CD4-positive, alpha-beta T cell (primary cell): Measurements from ENCODE around the gene HDAC9. TPM values are rescaled to one million over a fixed set of nuclear protein-coding genes. Genes with fewer than 3 reads are reported as not detected.

Experiments
- ATAC-seq: fragments of 200-7000 bp; cut with Tn5 transposase; one replicate; pipeline ENCODE4 v1.10.0; 2022; ENCODE audit warnings: mild to moderate bottlenecking; ENCODE audit not compliant: poor library complexity
- CTCF ChIA-PET: fragments of 350-600 bp; sonication (Branson Sonifier 250); formaldehyde crosslinking; loops from one replicate; lab custom pipeline; 2021; ENCODE audit warnings: antibody characterized with exemption, inconsistent platforms; lab: Charles Lee
- POLR2A ChIA-PET: fragments of 350-600 bp; sonication (Branson Sonifier 250); formaldehyde crosslinking; loops from one replicate; lab custom pipeline; 2021; ENCODE audit warnings: antibody characterized with exemption, inconsistent platforms; lab: Charles Lee
- DNase-seq, 14 experiments: peaks; one replicate each; pipeline ENCODE4 v3.0.0-alpha.2; 2013 to 2020; ENCODE audit warnings: mixed read lengths in 2 of 14
- H3K27ac ChIP-seq, 2 donors: one replicate each; pipeline versions ENCODE4 v1.5.1 to v1.7.0; 2013; ENCODE audit warnings: low read length in 2 of 2, low read depth in 1 of 2, mild to moderate bottlenecking in 1 of 2
- H3K27me3 ChIP-seq, 2 experiments: 1 replicate in 1 of 2; 2 replicates in 1 of 2; pipeline versions ENCODE4 v1.6.1 to v1.7.0; 2013; ENCODE audit warnings: low read length in 2 of 2, control low read depth in 1 of 2, mild to moderate bottlenecking in 1 of 2, moderate library complexity in 1 of 2; ENCODE audit not compliant: insufficient read depth in 2 of 2, control insufficient read depth in 1 of 2
- H3K36me3 ChIP-seq: one replicate; pipeline ENCODE4 v1.6.1; 2013; ENCODE audit warnings: low read length, control low read depth; ENCODE audit not compliant: insufficient read depth
- H3K4me1 ChIP-seq: one replicate; pipeline ENCODE4 v1.6.1; 2013; ENCODE audit warnings: low read length, control low read depth; ENCODE audit not compliant: insufficient read depth
- H3K4me3 ChIP-seq: one replicate; pipeline ENCODE4 v1.5.1; 2013; ENCODE audit warnings: mild to moderate bottlenecking, low read length, moderate library complexity
- H3K9me3 ChIP-seq, 2 experiments: 1 replicate in 1 of 2; 2 replicates in 1 of 2; pipeline versions ENCODE4 v1.6.1 to v1.7.0; 2013; ENCODE audit warnings: low read length in 2 of 2, mild to moderate bottlenecking in 2 of 2, control low read depth in 1 of 2, moderate library complexity in 1 of 2; ENCODE audit not compliant: control insufficient read depth in 1 of 2, insufficient read depth in 1 of 2
- H3K27ac Mint-ChIP-seq: one replicate; pipeline ENCODE4 v1.8.0; 2020; ENCODE audit warnings: mixed read lengths
- H3K27me3 Mint-ChIP-seq: one replicate; pipeline ENCODE4 v1.8.0; 2021; ENCODE audit warnings: mixed read lengths
- H3K36me3 Mint-ChIP-seq: one replicate; pipeline ENCODE4 v1.8.0; 2021; ENCODE audit warnings: low read depth, mixed read lengths
- H3K4me1 Mint-ChIP-seq: one replicate; pipeline ENCODE4 v1.8.0; 2021; ENCODE audit warnings: low read depth, mixed read lengths
- H3K4me3 Mint-ChIP-seq: one replicate; pipeline ENCODE4 v1.8.0; 2020; ENCODE audit warnings: mild to moderate bottlenecking, mixed read lengths
- H3K9me3 Mint-ChIP-seq: one replicate; pipeline ENCODE4 v1.8.0; 2020; ENCODE audit warnings: mixed read lengths
- intact Hi-C, 2 experiments: fragments of 100-400 bp; cut with DNase I in 1 of 2; cut with micrococcal nuclease in 1 of 2; formaldehyde crosslinking; loops; one replicate each; pipeline versions ENCODE4 v1.15.1 to v1.9.0; 2023 to 2025; cut with DNase I, micrococcal nuclease
- total RNA-seq, 174 experiments: library from RNA in 2 of 174; stranded (reverse) in 2 of 174; gene quantifications; one replicate each; pipeline ENCODE4 v1.2.3 and lab custom pipeline; 2021 to 2026
- TF ChIP-seq, protein P1 (sequence below): fragments of 200-600 bp; IDR thresholded peaks from one replicate; pipeline ENCODE4 v1.8.0; 2022; ENCODE audit warnings: antibody characterized with exemption, mild to moderate bottlenecking

HDAC9 gene
- total RNA-seq, 2 experiments from 2014 or later, result 0.73 to 1.2 TPM

DNA sequence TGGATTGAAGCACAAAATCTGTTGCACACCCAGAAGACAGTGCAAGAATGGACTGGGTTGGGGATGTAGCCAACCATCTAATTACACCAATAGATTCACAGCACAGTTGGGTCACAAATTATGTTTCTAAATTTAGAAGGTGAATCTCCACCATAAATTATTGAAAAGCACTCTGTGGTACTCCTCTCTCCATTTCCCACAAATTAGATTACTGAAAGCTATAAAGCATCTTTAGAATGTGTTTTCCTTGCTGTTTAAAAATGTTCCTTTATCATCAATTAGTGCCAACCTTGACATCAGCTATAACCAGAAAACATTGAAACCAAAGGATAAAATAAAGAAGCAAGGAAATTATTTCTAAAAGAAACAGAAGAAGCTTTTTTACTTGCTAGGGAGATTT is 39.9 kb upstream of the HDAC9 start:
- Mint-ChIP-seq H3K4me1 (peaks cover 5% of the 10 kb centered on the region), H3K27ac (no peak overlapping the region), H3K4me3 (no peak overlapping the region), H3K9me3 (peaks cover 4% of the 10 kb centered on the region), H3K27me3 (no peaks in the 10 kb centered on the region), H3K36me3 (no peaks in the 10 kb centered on the region)
- CTCF ChIA-PET, result no interaction called here
- intact Hi-C loops, result no loop called here
- Histone ChIP-seq H3K4me3 (no peak overlapping the region), H3K27me3 (no peaks in the 10 kb centered on the region), H3K36me3 (no peaks in the 10 kb centered on the region), H3K9me3 (no peaks in the 10 kb centered on the region), H3K27ac (no peak overlapping the region), H3K4me1 (no peaks in the 10 kb centered on the region)
- no peak for ATAC-seq
- TF ChIP-seq, protein P1, sequence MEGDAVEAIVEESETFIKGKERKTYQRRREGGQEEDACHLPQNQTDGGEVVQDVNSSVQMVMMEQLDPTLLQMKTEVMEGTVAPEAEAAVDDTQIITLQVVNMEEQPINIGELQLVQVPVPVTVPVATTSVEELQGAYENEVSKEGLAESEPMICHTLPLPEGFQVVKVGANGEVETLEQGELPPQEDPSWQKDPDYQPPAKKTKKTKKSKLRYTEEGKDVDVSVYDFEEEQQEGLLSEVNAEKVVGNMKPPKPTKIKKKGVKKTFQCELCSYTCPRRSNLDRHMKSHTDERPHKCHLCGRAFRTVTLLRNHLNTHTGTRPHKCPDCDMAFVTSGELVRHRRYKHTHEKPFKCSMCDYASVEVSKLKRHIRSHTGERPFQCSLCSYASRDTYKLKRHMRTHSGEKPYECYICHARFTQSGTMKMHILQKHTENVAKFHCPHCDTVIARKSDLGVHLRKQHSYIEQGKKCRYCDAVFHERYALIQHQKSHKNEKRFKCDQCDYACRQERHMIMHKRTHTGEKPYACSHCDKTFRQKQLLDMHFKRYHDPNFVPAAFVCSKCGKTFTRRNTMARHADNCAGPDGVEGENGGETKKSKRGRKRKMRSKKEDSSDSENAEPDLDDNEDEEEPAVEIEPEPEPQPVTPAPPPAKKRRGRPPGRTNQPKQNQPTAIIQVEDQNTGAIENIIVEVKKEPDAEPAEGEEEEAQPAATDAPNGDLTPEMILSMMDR, result no peak
- no peak for DNase-seq
- POLR2A ChIA-PET, result no interaction called here

DNA sequence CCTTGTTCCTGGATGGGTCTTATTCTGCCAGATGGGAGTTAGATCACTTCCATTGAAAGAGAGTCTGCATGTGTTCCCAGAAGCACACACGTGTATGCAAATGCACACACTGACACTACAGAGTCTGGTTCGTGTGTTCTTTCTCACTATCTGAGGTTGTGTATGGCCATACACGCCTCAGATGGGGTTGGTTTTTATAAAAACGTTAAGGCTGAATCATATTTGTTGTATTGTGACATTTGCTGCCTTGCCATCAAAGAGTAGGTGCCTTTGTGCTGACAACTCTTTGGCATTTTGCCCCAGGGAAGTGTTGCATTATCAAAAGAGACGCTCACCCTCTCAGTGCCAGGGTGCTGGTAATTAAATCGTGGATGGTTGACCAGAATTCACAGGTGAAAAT is 37.7 kb upstream of the HDAC9 start:
- DNase-seq (no peak), ATAC-seq (no peak)
- Mint-ChIP-seq H3K27ac (no peak overlapping the region), H3K27me3 (no peaks in the 10 kb centered on the region), H3K4me1 (peaks cover 5% of the 10 kb centered on the region), H3K36me3 (no peaks in the 10 kb centered on the region), H3K9me3 (no peaks in the 10 kb centered on the region), H3K4me3 (no peak overlapping the region)
- TF ChIP-seq, protein P1, result no peak
- Histone ChIP-seq H3K27ac (no peak overlapping the region), H3K9me3 (no peaks in the 10 kb centered on the region), H3K4me1 (no peaks in the 10 kb centered on the region), H3K36me3 (no peaks in the 10 kb centered on the region), H3K27me3 (no peaks in the 10 kb centered on the region), H3K4me3 (no peak overlapping the region)
- ChIA-PET POLR2A (interaction anchor here (0.6 kb wide), 1 partner anchor 453 kb away, joined by 3 read pairs; no protein-coding TSS in a partner anchor), CTCF (no interaction called here)
- intact Hi-C loops, result no loop called here

DNA sequence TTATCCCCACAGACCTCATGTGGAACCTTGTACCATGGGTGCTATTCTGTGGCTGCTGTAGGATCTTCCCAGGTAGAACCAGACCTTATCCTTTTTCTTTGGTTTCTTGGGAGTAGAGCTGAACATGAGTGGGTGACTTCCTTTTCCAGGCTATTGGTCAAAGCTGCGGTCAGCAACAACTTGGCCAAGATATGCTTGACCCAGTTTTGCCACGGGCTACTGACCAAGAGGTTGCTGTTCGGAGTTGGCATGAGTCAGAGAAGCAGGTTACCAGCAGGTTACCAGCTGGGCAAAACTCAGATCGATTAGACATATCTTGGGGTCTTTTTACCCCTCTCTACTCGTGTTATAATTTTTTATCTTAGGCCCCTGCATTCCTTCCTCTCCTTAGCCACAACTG is 36.7 kb upstream of the HDAC9 start:
- CTCF ChIA-PET, result no interaction called here
- TF ChIP-seq, protein P1, result no peak
- no peak overlapping the region for H3K4me3 Mint-ChIP-seq

More for the DNA sequence above, 36.7 kb upstream of the HDAC9 start:
- Histone ChIP-seq H3K27me3 (no peaks in the 10 kb centered on the region), H3K4me1 (no peaks in the 10 kb centered on the region), H3K4me3 (no peak overlapping the region), H3K9me3 (no peaks in the 10 kb centered on the region), H3K36me3 (no peaks in the 10 kb centered on the region), H3K27ac (no peak overlapping the region)
- intact Hi-C loops, result no loop called here
- DNase-seq, result no peak
- H3K27ac Mint-ChIP-seq, result no peak overlapping the region
- no peaks in the 10 kb centered on the region for H3K27me3 Mint-ChIP-seq
- POLR2A ChIA-PET, result no interaction called here
- no peaks in the 10 kb centered on the region for H3K9me3 Mint-ChIP-seq
- no peak for ATAC-seq
- no peaks in the 10 kb centered on the region for H3K36me3 Mint-ChIP-seq
- H3K4me1 Mint-ChIP-seq, result peaks cover 5% of the 10 kb centered on the region
